Keratinocyte (primary cell): Measurements from ENCODE around the gene TMEM138. TPM values are rescaled to one million over a fixed set of nuclear protein-coding genes. Genes with fewer than 3 reads are reported as not detected.

Source experiments
- DNase-seq: peaks from one replicate; pipeline ENCODE4 v3.0.0-alpha.2; 2011; ENCODE audit warnings: low read depth, missing footprints, low spot score
- FAIRE-seq: peaks from 2 replicates; lab custom pipeline; 2011; peaks lifted over from hg19 to GRCh38; lab: Jason Lieb, UNC
- H2AFZ ChIP-seq: 2 replicates; pipeline ENCODE4 v1.6.0; 2012; ENCODE audit warnings: low read length, control low read depth, inconsistent platforms; ENCODE audit not compliant: control insufficient read depth
- H3K27ac ChIP-seq: 2 replicates; pipeline ENCODE4 v1.5.1; 2011; ENCODE audit warnings: low read length; ENCODE audit not compliant: control insufficient read depth, insufficient read depth
- H3K27me3 ChIP-seq: 3 replicates; pipeline ENCODE4 v1.6.0; 2011; ENCODE audit warnings: low read length; ENCODE audit not compliant: control insufficient read depth, insufficient read depth; ENCODE audit errors: extremely low read depth
- H3K36me3 ChIP-seq, 2 experiments: 2 replicates in 1 of 2; 3 replicates in 1 of 2; pipeline ENCODE4 v1.5.1; 2011; ENCODE audit warnings: low read length in 2 of 2, mild to moderate bottlenecking in 1 of 2; ENCODE audit not compliant: control insufficient read depth in 2 of 2, insufficient read depth in 2 of 2; ENCODE audit errors: extremely low read depth in 1 of 2
- H3K4me1 ChIP-seq: 3 replicates; pipeline ENCODE4 v1.5.1; 2011; ENCODE audit warnings: low read length; ENCODE audit not compliant: control insufficient read depth, insufficient read depth; ENCODE audit errors: extremely low read depth
- H3K4me2 ChIP-seq: 3 replicates; pipeline ENCODE4 v1.6.0; 2011; ENCODE audit warnings: low read depth, low read length; ENCODE audit not compliant: control insufficient read depth, insufficient read depth; ENCODE audit errors: extremely low read depth
- H3K4me3 ChIP-seq, 3 experiments: fragments of 200-600 bp in 1 of 3; sonication (generic) in 1 of 3; 2 replicates in 2 of 3; 3 replicates in 1 of 3; pipeline ENCODE4 v1.5.1; 2011 to 2016; ENCODE audit warnings: low read length in 3 of 3, mild to moderate bottlenecking in 3 of 3, control low read depth in 2 of 3, inconsistent platforms in 1 of 3, low read depth in 1 of 3, mixed read lengths in 1 of 3, mixed run types in 1 of 3, moderate library complexity in 1 of 3; ENCODE audit not compliant: control insufficient read depth in 2 of 3, insufficient read depth in 2 of 3; ENCODE audit errors: extremely low read depth in 1 of 3
- H3K79me2 ChIP-seq: 2 replicates; pipeline ENCODE4 v1.6.0; 2012; ENCODE audit warnings: low read length; ENCODE audit not compliant: control insufficient read depth, insufficient read depth
- H3K9ac ChIP-seq: 3 replicates; pipeline ENCODE4 v1.6.0; 2011; ENCODE audit warnings: low read length; ENCODE audit not compliant: control insufficient read depth, insufficient read depth; ENCODE audit errors: extremely low read depth
- H3K9me1 ChIP-seq: 3 replicates; pipeline ENCODE4 v1.6.0; 2011; ENCODE audit warnings: low read length; ENCODE audit not compliant: control insufficient read depth, insufficient read depth; ENCODE audit errors: extremely low read depth
- H3K9me3 ChIP-seq: 2 replicates; pipeline ENCODE4 v1.5.1; 2012; ENCODE audit warnings: low read depth, low read length; ENCODE audit not compliant: control insufficient read depth
- H4K20me1 ChIP-seq: 3 replicates; pipeline ENCODE4 v1.6.0; 2011; ENCODE audit warnings: low read length; ENCODE audit not compliant: control insufficient read depth, insufficient read depth; ENCODE audit errors: extremely low read depth
- EZH2 ChIP-seq: IDR thresholded peaks from one replicate; pipeline ENCODE4 v1.6.1; 2012; ENCODE audit warnings: inconsistent platforms, mild to moderate bottlenecking, low read length, moderate library complexity
- dilution Hi-C: fragments of 300-500 bp; cut with MboI; formaldehyde crosslinking; loops from one replicate; pipeline ENCODE4 v1.7.0; 2020; ENCODE audit warnings: low sequenced_read_pairs; ENCODE audit not compliant: extremely low pct_ligation_motif_present
- polyA plus RNA-seq, 5 experiments: library from polyadenylated mRNA; depleted of rRNA in 3 of 5; stranded (reverse) in 3 of 5; stranded (forward) in 1 of 5; unstranded in 1 of 5; fragments of >200 nt; gene quantifications; 1 replicate in 1 of 5; 2 replicates in 3 of 5; 3 replicates in 1 of 5; pipeline versions ENCODE4 v1.2.1 to v1.2.3, GENCODE V29; 2011 to 2012; ENCODE audit warnings: missing spikeins in 2 of 5, low read depth in 1 of 5, low replicate concordance in 1 of 5
- TF ChIP-seq, protein P1 (sequence below), 3 experiments: IDR thresholded peaks in 1 of 3; conservative IDR thresholded peaks in 1 of 3; optimal IDR thresholded peaks in 1 of 3; 2 replicates in 2 of 3; 3 replicates in 1 of 3; pipeline versions ENCODE3 to v1.5.1; 2011; ENCODE audit warnings: low read length in 3 of 3, mild to moderate bottlenecking in 3 of 3, moderate library complexity in 2 of 3, control low read depth in 1 of 3, inconsistent platforms in 1 of 3; ENCODE audit not compliant: insufficient read depth in 2 of 3; ENCODE audit errors: extremely low read depth in 1 of 3

Gene TMEM138
- polyA plus RNA-seq, 1 donor (not counting 4 experiments of a cell fraction or from before 2014, with no cell fraction given), result 85.4 TPM

GRCh38 chr11:61356706-61357105 lies 5.5 kb upstream of the TMEM138 start:
- H3K36me3 ChIP-seq, result peaks cover 9 to 18% of the 10 kb centered on the region in 2 experiments
- FAIRE-seq, result no peak

DNA sequence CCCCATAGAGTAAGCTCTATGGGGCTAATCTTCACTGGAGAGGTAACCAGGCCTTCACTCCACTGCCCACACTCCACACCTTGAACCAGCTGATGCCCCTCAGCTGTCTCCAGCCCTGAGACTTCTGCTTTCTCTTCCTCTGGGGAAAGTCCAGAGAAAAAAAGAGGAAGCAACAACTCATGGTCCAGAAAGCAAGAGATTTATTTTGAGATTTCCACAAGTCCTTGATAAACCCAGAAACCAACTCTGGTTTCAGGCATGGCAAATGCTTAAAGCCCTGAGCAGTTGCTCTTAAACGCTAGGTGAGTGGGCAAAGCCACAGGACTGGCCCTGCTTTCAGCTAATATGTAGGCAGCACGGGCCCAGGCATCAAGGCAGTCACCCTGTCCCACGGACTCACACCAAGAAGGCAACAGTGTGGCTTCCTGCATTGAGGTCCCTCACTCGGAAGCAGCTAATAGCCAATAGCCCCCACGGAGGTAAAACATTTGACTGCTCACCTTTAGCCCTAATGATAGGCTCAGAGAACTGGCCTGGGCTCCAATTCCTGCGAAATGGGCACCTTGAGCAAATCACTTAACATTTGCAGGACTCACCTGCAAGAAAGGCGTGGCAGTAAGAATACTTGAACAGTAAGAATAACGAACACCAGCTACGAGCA lies 4.8 kb upstream of the TMEM138 start:
- Histone ChIP-seq H3K9me3 (no peaks in the 10 kb centered on the region), H3K79me2 (peaks cover 15% of the 10 kb centered on the region), H3K4me1 (peaks cover 4% of the 10 kb centered on the region), H3K36me3 (peaks cover 5 to 17% of the 10 kb centered on the region in 2 experiments), H3K9ac (no peak overlapping the region), H3K27me3 (no peaks in the 10 kb centered on the region), H4K20me1 (no peaks in the 10 kb centered on the region), H3K4me2 (no peak overlapping the region), H3K27ac (no peak overlapping the region), H3K9me1 (no peaks in the 10 kb centered on the region), H3K4me3 (no peak overlapping the region), H2AFZ (no peak overlapping the region)
- DNase-seq, result no peak
- TF ChIP-seq, protein P1, sequence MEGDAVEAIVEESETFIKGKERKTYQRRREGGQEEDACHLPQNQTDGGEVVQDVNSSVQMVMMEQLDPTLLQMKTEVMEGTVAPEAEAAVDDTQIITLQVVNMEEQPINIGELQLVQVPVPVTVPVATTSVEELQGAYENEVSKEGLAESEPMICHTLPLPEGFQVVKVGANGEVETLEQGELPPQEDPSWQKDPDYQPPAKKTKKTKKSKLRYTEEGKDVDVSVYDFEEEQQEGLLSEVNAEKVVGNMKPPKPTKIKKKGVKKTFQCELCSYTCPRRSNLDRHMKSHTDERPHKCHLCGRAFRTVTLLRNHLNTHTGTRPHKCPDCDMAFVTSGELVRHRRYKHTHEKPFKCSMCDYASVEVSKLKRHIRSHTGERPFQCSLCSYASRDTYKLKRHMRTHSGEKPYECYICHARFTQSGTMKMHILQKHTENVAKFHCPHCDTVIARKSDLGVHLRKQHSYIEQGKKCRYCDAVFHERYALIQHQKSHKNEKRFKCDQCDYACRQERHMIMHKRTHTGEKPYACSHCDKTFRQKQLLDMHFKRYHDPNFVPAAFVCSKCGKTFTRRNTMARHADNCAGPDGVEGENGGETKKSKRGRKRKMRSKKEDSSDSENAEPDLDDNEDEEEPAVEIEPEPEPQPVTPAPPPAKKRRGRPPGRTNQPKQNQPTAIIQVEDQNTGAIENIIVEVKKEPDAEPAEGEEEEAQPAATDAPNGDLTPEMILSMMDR (optimal IDR thresholded peaks at IDR 0.05 in 1 of 3, IDR thresholded peaks at IDR 0.05 in 1 of 3, conservative IDR thresholded peaks at IDR 0.05 in 1 of 3; ENCODE audit: extremely low read depth in 1 of 3, insufficient read depth in 2 of 3, low read length in 3 of 3), result no peak
- TF ChIP-seq EZH2, result no peak
- dilution Hi-C loops, result no loop called here
- FAIRE-seq, result no peak

More at GRCh38 chr11:61356706-61357105, 5.5 kb upstream of the TMEM138 start:
- Histone ChIP-seq H3K4me2 (no peak overlapping the region), H4K20me1 (no peaks in the 10 kb centered on the region), H3K9me1 (no peaks in the 10 kb centered on the region), H3K9ac (no peak overlapping the region), H3K4me3 (no peak overlapping the region), H3K27ac (no peak overlapping the region), H3K79me2 (peaks cover 14% of the 10 kb centered on the region), H2AFZ (no peak overlapping the region), H3K4me1 (peaks cover 4% of the 10 kb centered on the region), H3K9me3 (no peaks in the 10 kb centered on the region), H3K27me3 (no peaks in the 10 kb centered on the region)
- dilution Hi-C loops, result no loop called here
- no peak for TF ChIP-seq EZH2
- TF ChIP-seq, protein P1 (optimal IDR thresholded peaks at IDR 0.05 in 1 of 3, IDR thresholded peaks at IDR 0.05 in 1 of 3, conservative IDR thresholded peaks at IDR 0.05 in 1 of 3; ENCODE audit: extremely low read depth in 1 of 3, insufficient read depth in 2 of 3, low read length in 3 of 3), result no peak
- DNase-seq, result no peak
